Ishikawa (cell line): ENCODE measurements around the gene PPP1R12C.

Experiments used
- TAF1 ChIP-seq: IDR thresholded peaks from 2 replicates; pipeline ENCODE4 v1.6.1; 2012; ENCODE audit warnings: low read depth, mild to moderate bottlenecking
- YY1 ChIP-seq: IDR thresholded peaks from 2 replicates; pipeline ENCODE4 v1.6.1; 2012; ENCODE audit warnings: low read depth
- ZBTB7A ChIP-seq: IDR thresholded peaks from 2 replicates; pipeline ENCODE4 v1.6.1; 2012; ENCODE audit warnings: low read depth
- TF ChIP-seq, protein P1 (sequence below): IDR thresholded peaks from 2 replicates; pipeline ENCODE4 v1.6.1; 2012

DNA sequence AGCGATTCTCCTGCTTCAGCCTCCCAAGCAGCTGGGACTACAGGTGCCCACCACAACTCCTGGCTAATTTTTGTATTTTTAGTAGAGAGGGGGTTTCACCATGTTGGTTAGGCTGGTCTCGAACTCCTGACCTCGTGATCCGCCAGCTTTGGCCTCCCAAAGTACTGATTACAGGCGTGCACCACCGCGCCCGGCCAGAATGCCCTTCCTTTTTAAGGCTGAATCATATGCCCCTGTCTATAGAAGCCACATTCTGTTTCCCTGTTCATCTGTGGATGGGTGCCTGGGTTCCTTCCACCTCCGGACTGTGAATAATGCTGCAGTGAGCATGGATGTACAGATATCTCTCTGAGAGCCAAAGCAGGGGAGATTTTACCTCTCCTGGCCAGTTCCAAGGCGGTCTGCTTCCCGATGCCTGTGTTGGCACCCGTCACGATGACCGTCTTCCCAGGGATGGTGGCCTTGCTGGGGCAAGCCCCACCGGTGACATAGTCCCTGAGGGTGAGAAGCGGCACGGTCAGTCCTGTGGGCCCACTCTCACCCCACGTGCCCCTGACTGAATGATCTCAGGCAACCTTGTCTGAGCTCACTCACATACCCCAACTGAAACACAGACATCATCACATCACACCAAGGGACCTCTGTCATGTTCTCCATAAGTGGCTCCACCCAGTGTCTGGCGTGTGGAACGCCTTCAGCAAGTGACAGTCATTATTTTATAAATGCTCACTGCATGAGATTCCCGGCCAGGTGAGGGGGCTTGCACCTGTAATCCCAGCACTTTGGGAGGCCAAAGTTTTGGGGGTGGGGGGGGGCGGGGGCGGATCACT, 58.4 kb downstream of the PPP1R12C start:
- TF ChIP-seq ZBTB7A (no peak), YY1 (no peak), TAF1 (no peak)
- TF ChIP-seq, protein P1, sequence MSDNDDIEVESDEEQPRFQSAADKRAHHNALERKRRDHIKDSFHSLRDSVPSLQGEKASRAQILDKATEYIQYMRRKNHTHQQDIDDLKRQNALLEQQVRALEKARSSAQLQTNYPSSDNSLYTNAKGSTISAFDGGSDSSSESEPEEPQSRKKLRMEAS, result no peak
